Liver (tissue), 9 donors: Measurements from ENCODE around the gene HS3ST3B1. TPM values are rescaled to one million over a fixed set of nuclear protein-coding genes. Genes with fewer than 3 reads are reported as not detected.

Experiments
- DNase-seq: peaks from one replicate; pipeline ENCODE4 v3.0.0-alpha.2; 2017; ENCODE audit warnings: low spot score
- H3K27ac ChIP-seq, 2 donors: one replicate each; pipeline ENCODE4 v1.7.0; 2013; ENCODE audit warnings: inconsistent platforms in 2 of 2, low read length in 2 of 2, control low read depth in 1 of 2, low read depth in 1 of 2, mild to moderate bottlenecking in 1 of 2
- H3K27me3 ChIP-seq, 4 donors: one replicate each; pipeline versions ENCODE4 v1.6.1 to v1.7.0; 2013; ENCODE audit warnings: low read length in 3 of 4, inconsistent platforms in 1 of 4, mild to moderate bottlenecking in 1 of 4, moderate library complexity in 1 of 4; ENCODE audit not compliant: control insufficient read depth in 4 of 4, insufficient read depth in 4 of 4
- H3K36me3 ChIP-seq, 4 donors: one replicate each; pipeline versions ENCODE4 v1.6.1 to v1.7.0; 2013; ENCODE audit warnings: low read length in 3 of 4, mild to moderate bottlenecking in 3 of 4, low read depth in 1 of 4, moderate library complexity in 1 of 4; ENCODE audit not compliant: control insufficient read depth in 4 of 4, insufficient read depth in 3 of 4
- H3K4me1 ChIP-seq, 4 donors: one replicate each; pipeline versions ENCODE4 v1.6.1 to v1.7.0; 2013; ENCODE audit warnings: low read length in 3 of 4, mild to moderate bottlenecking in 3 of 4, moderate library complexity in 1 of 4; ENCODE audit not compliant: control insufficient read depth in 4 of 4, insufficient read depth in 4 of 4
- H3K4me3 ChIP-seq, 3 donors: one replicate each; pipeline versions ENCODE4 v1.6.1 to v1.7.0; 2013; ENCODE audit warnings: low read length in 3 of 3, control low read depth in 1 of 3, low read depth in 1 of 3, mild to moderate bottlenecking in 1 of 3
- H3K9ac ChIP-seq, 2 donors: one replicate each; pipeline ENCODE4 v1.7.0; 2013; ENCODE audit warnings: low read length in 2 of 2, mild to moderate bottlenecking in 2 of 2, moderate library complexity in 2 of 2, control low read depth in 1 of 2, low read depth in 1 of 2
- H3K9me3 ChIP-seq, 4 donors: one replicate each; pipeline versions ENCODE4 v1.6.1 to v1.7.0; 2013; ENCODE audit warnings: low read length in 3 of 4; ENCODE audit not compliant: control insufficient read depth in 4 of 4
- EGR1 ChIP-seq, 2 donors: IDR thresholded peaks; 2 replicates each; pipeline ENCODE4 v1.6.1; 2016 to 2018; ENCODE audit warnings: antibody characterized with exemption in 2 of 2, low read depth in 2 of 2
- FOXA1 ChIP-seq: IDR thresholded peaks from 2 replicates; pipeline ENCODE4 v1.6.1; 2016; ENCODE audit warnings: antibody characterized with exemption
- FOXA2 ChIP-seq: IDR thresholded peaks from 2 replicates; pipeline ENCODE4 v1.6.1; 2016; ENCODE audit warnings: antibody characterized with exemption
- GABPA ChIP-seq, 2 donors: IDR thresholded peaks in 1 of 2; conservative IDR thresholded peaks in 1 of 2; 2 replicates each; pipeline ENCODE4 v1.6.1; 2016; ENCODE audit warnings: antibody characterized with exemption in 2 of 2, mild to moderate bottlenecking in 1 of 2, moderate library complexity in 1 of 2
- HNF4A ChIP-seq, 2 donors: conservative IDR thresholded peaks; 2 replicates each; pipeline ENCODE4 v1.6.1; 2016; ENCODE audit warnings: antibody characterized with exemption in 2 of 2, mild to moderate bottlenecking in 2 of 2
- HNF4G ChIP-seq: IDR thresholded peaks from 2 replicates; pipeline ENCODE4 v1.6.1; 2016; ENCODE audit warnings: antibody characterized with exemption
- JUND ChIP-seq, 2 donors: IDR thresholded peaks; 2 replicates each; pipeline ENCODE4 v1.6.1; 2016; ENCODE audit warnings: antibody characterized with exemption in 2 of 2
- NR2F2 ChIP-seq: IDR thresholded peaks from 2 replicates; pipeline ENCODE4 v1.6.1; 2016; ENCODE audit warnings: antibody characterized with exemption
- RAD21 ChIP-seq, 2 donors: IDR thresholded peaks; 2 replicates each; pipeline ENCODE4 v1.6.1; 2016; ENCODE audit warnings: antibody characterized with exemption in 2 of 2, mild to moderate bottlenecking in 2 of 2
- RXRA ChIP-seq, 2 donors: IDR thresholded peaks; 2 replicates each; pipeline ENCODE4 v1.6.1; 2017 to 2018; ENCODE audit warnings: antibody characterized with exemption in 2 of 2, mild to moderate bottlenecking in 1 of 2
- SP1 ChIP-seq: IDR thresholded peaks from 2 replicates; pipeline ENCODE4 v1.6.1; 2018; ENCODE audit warnings: antibody characterized with exemption, mild to moderate bottlenecking
- TAF1 ChIP-seq: conservative IDR thresholded peaks from 2 replicates; pipeline ENCODE4 v1.6.1; 2016; ENCODE audit warnings: antibody characterized with exemption, mild to moderate bottlenecking
- YY1 ChIP-seq: IDR thresholded peaks from 2 replicates; pipeline ENCODE4 v1.6.1; 2016; ENCODE audit warnings: antibody characterized with exemption, mild to moderate bottlenecking
- ZBTB33 ChIP-seq: IDR thresholded peaks from 2 replicates; pipeline ENCODE4 v1.6.1; 2016; ENCODE audit warnings: antibody characterized with exemption
- WGBS: extraction: QIAGEN DNeasy Blood & Tissue Kit; methylation state at CpG from one replicate; pipeline ENCODE4 v1.1.7; 2013; 5-methylcytosine and 5-hydroxymethylcytosine counted together
- polyA plus RNA-seq, 2 donors: library from polyadenylated mRNA; stranded (reverse) in 1 of 2; unstranded in 1 of 2; fragments of 200-250 nt in 1 of 2; fragments of >200 nt in 1 of 2; fragmentation: Nextera tagmentation in 1 of 2; extraction: Ambion mirVana in 1 of 2; gene quantifications; one replicate each; pipeline versions ENCODE4 v1.2.1 to v1.2.3, GENCODE V29; 2013 to 2015
- total RNA-seq, 2 donors: library from RNA; depleted of rRNA; stranded (reverse); fragments of >200 nt; gene quantifications; one replicate each; pipeline ENCODE4 v1.2.3, GENCODE V29; 2014
- TF ChIP-seq, protein P1 (sequence below): IDR thresholded peaks from 2 replicates; pipeline ENCODE4 v1.6.1; 2016; ENCODE audit warnings: antibody characterized with exemption
- TF ChIP-seq, protein P2 (sequence below): IDR thresholded peaks from 2 replicates; pipeline ENCODE4 v1.6.1; 2016; ENCODE audit warnings: antibody characterized with exemption
- TF ChIP-seq, protein P3 (sequence below): IDR thresholded peaks from 2 replicates; pipeline ENCODE4 v1.6.1; 2016; ENCODE audit warnings: antibody characterized with exemption, mild to moderate bottlenecking
- TF ChIP-seq, protein P4 (sequence below): fragments of 150-350 bp; IDR thresholded peaks from 2 replicates; pipeline ENCODE4 v1.5.1; 2017; ENCODE audit warnings: improper control_type of control experiment, low read depth, low read length; ENCODE audit not compliant: missing input control
- donor health status: healthy.
- donor health status: healthy.
- donor health status: healthy.
- donor health status: healthy.
- donor health status: healthy.

HS3ST3B1 gene
- total and polyA plus RNA-seq, 4 donors: 11.9 to 33.5 (median 22.4) TPM

- TF ChIP-seq HNF4A (conservative IDR thresholded peaks at IDR 0.05) (no peak), HNF4G (no peak), JUND (IDR thresholded peaks at IDR 0.05) (no peak), EGR1 (IDR thresholded peaks at IDR 0.05; ENCODE audit: low read depth in 2 of 2) (no peak), GABPA (IDR thresholded peaks at IDR 0.05 in 1 of 2, conservative IDR thresholded peaks at IDR 0.05 in 1 of 2) (no peak), NR2F2 (no peak), RXRA (IDR thresholded peaks at IDR 0.05) (no peak), SP1 (no peak), ZBTB33 (no peak), FOXA1 (no peak), FOXA2 (no peak), YY1 (no peak), TAF1 (no peak), RAD21 (IDR thresholded peaks at IDR 0.05) (no peak)
- TF ChIP-seq, protein P1, sequence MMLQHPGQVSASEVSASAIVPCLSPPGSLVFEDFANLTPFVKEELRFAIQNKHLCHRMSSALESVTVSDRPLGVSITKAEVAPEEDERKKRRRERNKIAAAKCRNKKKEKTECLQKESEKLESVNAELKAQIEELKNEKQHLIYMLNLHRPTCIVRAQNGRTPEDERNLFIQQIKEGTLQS: no peak
- TF ChIP-seq, protein P2, sequence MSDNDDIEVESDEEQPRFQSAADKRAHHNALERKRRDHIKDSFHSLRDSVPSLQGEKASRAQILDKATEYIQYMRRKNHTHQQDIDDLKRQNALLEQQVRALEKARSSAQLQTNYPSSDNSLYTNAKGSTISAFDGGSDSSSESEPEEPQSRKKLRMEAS: no peak
- TF ChIP-seq, protein P3, sequence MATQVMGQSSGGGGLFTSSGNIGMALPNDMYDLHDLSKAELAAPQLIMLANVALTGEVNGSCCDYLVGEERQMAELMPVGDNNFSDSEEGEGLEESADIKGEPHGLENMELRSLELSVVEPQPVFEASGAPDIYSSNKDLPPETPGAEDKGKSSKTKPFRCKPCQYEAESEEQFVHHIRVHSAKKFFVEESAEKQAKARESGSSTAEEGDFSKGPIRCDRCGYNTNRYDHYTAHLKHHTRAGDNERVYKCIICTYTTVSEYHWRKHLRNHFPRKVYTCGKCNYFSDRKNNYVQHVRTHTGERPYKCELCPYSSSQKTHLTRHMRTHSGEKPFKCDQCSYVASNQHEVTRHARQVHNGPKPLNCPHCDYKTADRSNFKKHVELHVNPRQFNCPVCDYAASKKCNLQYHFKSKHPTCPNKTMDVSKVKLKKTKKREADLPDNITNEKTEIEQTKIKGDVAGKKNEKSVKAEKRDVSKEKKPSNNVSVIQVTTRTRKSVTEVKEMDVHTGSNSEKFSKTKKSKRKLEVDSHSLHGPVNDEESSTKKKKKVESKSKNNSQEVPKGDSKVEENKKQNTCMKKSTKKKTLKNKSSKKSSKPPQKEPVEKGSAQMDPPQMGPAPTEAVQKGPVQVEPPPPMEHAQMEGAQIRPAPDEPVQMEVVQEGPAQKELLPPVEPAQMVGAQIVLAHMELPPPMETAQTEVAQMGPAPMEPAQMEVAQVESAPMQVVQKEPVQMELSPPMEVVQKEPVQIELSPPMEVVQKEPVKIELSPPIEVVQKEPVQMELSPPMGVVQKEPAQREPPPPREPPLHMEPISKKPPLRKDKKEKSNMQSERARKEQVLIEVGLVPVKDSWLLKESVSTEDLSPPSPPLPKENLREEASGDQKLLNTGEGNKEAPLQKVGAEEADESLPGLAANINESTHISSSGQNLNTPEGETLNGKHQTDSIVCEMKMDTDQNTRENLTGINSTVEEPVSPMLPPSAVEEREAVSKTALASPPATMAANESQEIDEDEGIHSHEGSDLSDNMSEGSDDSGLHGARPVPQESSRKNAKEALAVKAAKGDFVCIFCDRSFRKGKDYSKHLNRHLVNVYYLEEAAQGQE: no peak
- TF ChIP-seq, protein P4, sequence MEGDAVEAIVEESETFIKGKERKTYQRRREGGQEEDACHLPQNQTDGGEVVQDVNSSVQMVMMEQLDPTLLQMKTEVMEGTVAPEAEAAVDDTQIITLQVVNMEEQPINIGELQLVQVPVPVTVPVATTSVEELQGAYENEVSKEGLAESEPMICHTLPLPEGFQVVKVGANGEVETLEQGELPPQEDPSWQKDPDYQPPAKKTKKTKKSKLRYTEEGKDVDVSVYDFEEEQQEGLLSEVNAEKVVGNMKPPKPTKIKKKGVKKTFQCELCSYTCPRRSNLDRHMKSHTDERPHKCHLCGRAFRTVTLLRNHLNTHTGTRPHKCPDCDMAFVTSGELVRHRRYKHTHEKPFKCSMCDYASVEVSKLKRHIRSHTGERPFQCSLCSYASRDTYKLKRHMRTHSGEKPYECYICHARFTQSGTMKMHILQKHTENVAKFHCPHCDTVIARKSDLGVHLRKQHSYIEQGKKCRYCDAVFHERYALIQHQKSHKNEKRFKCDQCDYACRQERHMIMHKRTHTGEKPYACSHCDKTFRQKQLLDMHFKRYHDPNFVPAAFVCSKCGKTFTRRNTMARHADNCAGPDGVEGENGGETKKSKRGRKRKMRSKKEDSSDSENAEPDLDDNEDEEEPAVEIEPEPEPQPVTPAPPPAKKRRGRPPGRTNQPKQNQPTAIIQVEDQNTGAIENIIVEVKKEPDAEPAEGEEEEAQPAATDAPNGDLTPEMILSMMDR: no peak
- no peak for DNase-seq
- Histone ChIP-seq H3K9ac (no peak overlapping the region), H3K27ac (peak overlapping the region; percentile 14 to 60), H3K4me3 (no peak overlapping the region), H3K4me1 (peaks cover 8 to 62% (median 50%) of the 10 kb centered on the region in 4 donors), H3K9me3 (no peaks in the 10 kb centered on the region), H3K27me3 (no peaks in the 10 kb centered on the region), H3K36me3 (no peaks in the 10 kb centered on the region)
- 88% methylated on average over 7 of the region's 7 CpGs for WGBS
Observed at GRCh38 chr17:14321980-14322776, 21.3 kb downstream of the HS3ST3B1 start.
